Neuronal stem cell (in vitro differentiated cells): ENCODE results near the gene TIMM9.
"Not testable (repeated sequence)": the region's sequence is repeated elsewhere in the genome, so short reads cannot be mapped to it uniquely, and the experiment has no call there.

Experiments used
- DNase-seq: peaks from one replicate; pipeline ENCODE4 v3.0.0-alpha.2; 2013; ENCODE audit warnings: low spot score
- H2AFZ ChIP-seq: one replicate; pipeline ENCODE4 v1.6.1; 2013; ENCODE audit warnings: mild to moderate bottlenecking, low read length, inconsistent platforms
- H2AK5ac ChIP-seq: 2 replicates; pipeline ENCODE4 v1.6.1; 2013; ENCODE audit warnings: low read depth, mild to moderate bottlenecking, inconsistent platforms, low read length, moderate library complexity, mixed read lengths
- H2BK120ac ChIP-seq: 2 replicates; pipeline ENCODE4 v1.6.1; 2013; ENCODE audit warnings: low read depth, mild to moderate bottlenecking, inconsistent platforms, low read length, moderate library complexity, mixed read lengths
- H2BK12ac ChIP-seq: one replicate; pipeline ENCODE4 v1.6.1; 2013; ENCODE audit warnings: low read length, inconsistent platforms
- H2BK15ac ChIP-seq: 2 replicates; pipeline ENCODE4 v1.6.1; 2013; ENCODE audit warnings: mild to moderate bottlenecking, low read length, inconsistent platforms, mixed read lengths
- H2BK5ac ChIP-seq: one replicate; pipeline ENCODE4 v1.6.1; 2013; ENCODE audit warnings: inconsistent platforms, mild to moderate bottlenecking, low read length, moderate library complexity
- H3K14ac ChIP-seq: one replicate; pipeline ENCODE4 v1.6.1; 2013; ENCODE audit warnings: low read length, inconsistent platforms
- H3K18ac ChIP-seq: 2 replicates; pipeline ENCODE4 v1.6.1; 2013; ENCODE audit warnings: low read length, inconsistent platforms
- H3K23ac ChIP-seq: 2 replicates; pipeline ENCODE4 v1.6.1; 2013; ENCODE audit warnings: low read depth, mild to moderate bottlenecking, mixed read lengths, low read length, inconsistent platforms; ENCODE audit not compliant: poor library complexity
- H3K27ac ChIP-seq: replicated peaks from 3 replicates; pipeline ENCODE4 v1.5.1; 2013; ENCODE audit warnings: low read length, inconsistent platforms
- H3K27me3 ChIP-seq, 3 experiments: 2 replicates each; pipeline ENCODE4 v1.6.1; 2013; ENCODE audit warnings: low read length in 3 of 3, mild to moderate bottlenecking in 2 of 3, inconsistent platforms in 1 of 3, low read depth in 1 of 3, mixed read lengths in 1 of 3, moderate library complexity in 1 of 3; ENCODE audit not compliant: control insufficient read depth in 3 of 3, insufficient read depth in 3 of 3
- H3K36me3 ChIP-seq, 2 donors: replicated peaks in 1 of 2; 2 replicates each; pipeline ENCODE4 v1.6.1; 2013; ENCODE audit warnings: low read length in 2 of 2; ENCODE audit not compliant: control insufficient read depth in 2 of 2, insufficient read depth in 2 of 2
- H3K4ac ChIP-seq: 2 replicates; pipeline ENCODE4 v1.6.1; 2013; ENCODE audit warnings: inconsistent platforms, mild to moderate bottlenecking, low read length, moderate library complexity
- H3K4me1 ChIP-seq, 2 donors: 1 replicate in 1 of 2; 2 replicates in 1 of 2; pipeline ENCODE4 v1.6.1; 2013; ENCODE audit warnings: low read length in 2 of 2, low read depth in 1 of 2; ENCODE audit not compliant: control insufficient read depth in 2 of 2, insufficient read depth in 1 of 2
- H3K4me2 ChIP-seq: one replicate; pipeline ENCODE4 v1.6.1; 2013; ENCODE audit warnings: mild to moderate bottlenecking, low read length, inconsistent platforms; ENCODE audit not compliant: insufficient read depth, poor library complexity, severe bottlenecking
- H3K4me3 ChIP-seq, 2 donors: 2 replicates each; pipeline ENCODE4 v1.5.1; 2013; ENCODE audit warnings: low read length in 2 of 2, mild to moderate bottlenecking in 2 of 2, inconsistent platforms in 1 of 2, moderate library complexity in 1 of 2
- H3K79me1 ChIP-seq: one replicate; pipeline ENCODE4 v1.6.1; 2013; ENCODE audit warnings: low read depth, mild to moderate bottlenecking, inconsistent platforms, low read length, moderate library complexity
- H3K9ac ChIP-seq: one replicate; pipeline ENCODE4 v1.6.1; 2013; ENCODE audit warnings: mild to moderate bottlenecking, low read depth, low read length, inconsistent platforms; ENCODE audit not compliant: poor library complexity
- H3K9me3 ChIP-seq, 2 donors: replicated peaks in 1 of 2; 2 replicates each; pipeline versions ENCODE3 to v1.6.1; 2013; ENCODE audit warnings: low read length in 2 of 2, mild to moderate bottlenecking in 2 of 2, inconsistent platforms in 1 of 2, low read depth in 1 of 2, mixed read lengths in 1 of 2, moderate library complexity in 1 of 2; ENCODE audit not compliant: control insufficient read depth in 2 of 2, insufficient read depth in 1 of 2
- H4K8ac ChIP-seq: one replicate; pipeline ENCODE4 v1.6.1; 2013; ENCODE audit warnings: low read depth, mild to moderate bottlenecking, inconsistent platforms, low read length, moderate library complexity
- H4K91ac ChIP-seq: one replicate; pipeline ENCODE4 v1.6.1; 2013; ENCODE audit warnings: low read length, low read depth, mild to moderate bottlenecking, inconsistent platforms; ENCODE audit not compliant: poor library complexity
- WGBS, 2 donors: extraction: QIAGEN DNeasy Blood & Tissue Kit; methylation state at CpG; one replicate each; pipeline ENCODE4 v1.1.7; 2013; ENCODE audit warnings: missing lambda C conversion rate in 2 of 2, mixed read lengths in 1 of 2; ENCODE audit not compliant: insufficient read length in 2 of 2, insufficient replicate concordance in 1 of 2; ENCODE audit errors: extremely low coverage in 2 of 2; 5-methylcytosine and 5-hydroxymethylcytosine counted together

TIMM9 gene

GRCh38 chr14:58430156-58430555 lies 2.8 kb upstream of the TIMM9 start:
- no peak overlapping the region for H2BK120ac ChIP-seq
- WGBS, 2 donors, result no CpG with 5 or more reads among the region's 1 CpG
- no peaks in the 10 kb centered on the region for H3K9me3 ChIP-seq
- no peak overlapping the region for H3K9ac ChIP-seq
- no peak overlapping the region for H2AK5ac ChIP-seq
- no peak overlapping the region for H2BK12ac ChIP-seq
- no peak overlapping the region for H3K4me2 ChIP-seq
- H4K91ac ChIP-seq, result no peak overlapping the region
- no peak overlapping the region for H3K14ac ChIP-seq
- H3K18ac ChIP-seq, result no peak overlapping the region
- H2BK5ac ChIP-seq, result no peak overlapping the region
- peaks cover 3% of the 10 kb centered on the region for H3K79me1 ChIP-seq
- no peak overlapping the region for H2AFZ ChIP-seq
- H2BK15ac ChIP-seq, result no peak overlapping the region
- no peak overlapping the region for H3K23ac ChIP-seq
- no peak overlapping the region for H3K4me3 ChIP-seq
- H3K27ac ChIP-seq, result no peak overlapping the region
- H4K8ac ChIP-seq, result no peak overlapping the region
- peaks cover 0 to 6% of the 10 kb centered on the region in 2 donors for H3K4me1 ChIP-seq
- H3K36me3 ChIP-seq, result peaks cover 3 to 57% of the 10 kb centered on the region in 2 donors
- H3K4ac ChIP-seq, result no peak overlapping the region
- no peak for DNase-seq
- no peaks in the 10 kb centered on the region for H3K27me3 ChIP-seq

DNA sequence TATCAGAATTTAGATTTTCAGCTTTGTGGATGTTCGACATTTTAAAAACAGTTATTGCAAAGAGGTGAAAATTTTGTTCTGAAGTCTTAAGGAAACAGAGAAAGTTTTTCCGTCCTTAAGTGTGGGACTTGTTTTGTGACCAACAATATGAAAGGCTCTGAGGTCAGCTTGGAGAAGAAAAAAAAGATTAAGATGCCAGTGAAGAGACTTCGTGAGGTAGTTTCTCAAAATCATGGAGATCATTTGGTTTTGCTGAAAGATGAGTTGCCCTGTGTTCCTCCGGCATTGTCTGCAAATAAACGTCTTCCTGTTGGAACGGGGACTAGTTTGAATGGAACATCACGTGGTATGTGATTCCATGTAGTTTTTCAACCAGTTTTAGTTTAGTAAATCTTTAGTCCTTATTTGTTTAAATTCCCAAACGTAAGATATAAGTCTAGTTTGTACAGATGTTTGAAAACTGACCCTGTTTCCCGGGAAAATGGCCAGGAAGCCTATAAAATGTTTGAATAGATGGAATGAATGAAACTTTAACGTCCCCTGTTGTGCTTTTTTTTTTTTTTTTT lies 870 bp upstream of the TIMM9 start:
- DNase-seq, result peak; percentile 23
- Histone ChIP-seq H2AK5ac (no peak overlapping the region), H2BK15ac (no peak overlapping the region), H3K14ac (no peak overlapping the region), H3K4me2 (peak overlapping the region; percentile 35), H3K9me3 (no peaks in the 10 kb centered on the region), H3K4me1 (peaks cover 0 to 6% of the 10 kb centered on the region in 2 donors), H2BK120ac (no peak overlapping the region), H3K4ac (no peak overlapping the region), H3K36me3 (peaks cover 3 to 54% of the 10 kb centered on the region in 2 donors), H4K8ac (no peak overlapping the region), H3K4me3 (peak overlapping the region; percentile 89 to 93), H2BK5ac (no peak overlapping the region), H3K9ac (no peak overlapping the region), H3K27ac (no peak overlapping the region), H3K23ac (no peak overlapping the region), H3K79me1 (peaks cover 3% of the 10 kb centered on the region), H2AFZ (peak overlapping the region; percentile 93), H4K91ac (no peak overlapping the region), H3K27me3 (no peaks in the 10 kb centered on the region), H2BK12ac (no peak overlapping the region), H3K18ac (no peak overlapping the region)
- no CpG with 5 or more reads among the region's 10 CpGs for WGBS, 2 donors

GRCh38 chr14:58426670-58427280 lies 556 bp downstream of the TIMM9 start:
- H3K18ac ChIP-seq, result no peak overlapping the region
- H2AFZ ChIP-seq, result peak overlapping the region; percentile 93
- peaks cover 3% of the 10 kb centered on the region for H3K79me1 ChIP-seq
- peak overlapping the region; percentile 90 for H3K4me2 ChIP-seq
- H3K23ac ChIP-seq, result no peak overlapping the region
- H2BK12ac ChIP-seq, result no peak overlapping the region
- H4K91ac ChIP-seq, result no peak overlapping the region
- peak overlapping the region; percentile 72 for H3K27ac ChIP-seq
- peak overlapping the region; percentile 88 to 93 for H3K4me3 ChIP-seq
- peaks cover 3 to 54% of the 10 kb centered on the region in 2 donors for H3K36me3 ChIP-seq
- DNase-seq, result peak; percentile 77
- no peak overlapping the region for H2BK120ac ChIP-seq
- no CpG with 5 or more reads among the region's 35 CpGs for WGBS, 2 donors
- H4K8ac ChIP-seq, result no peak overlapping the region
- H3K14ac ChIP-seq, result no peak overlapping the region
- H3K4me1 ChIP-seq, result peaks cover 0 to 6% of the 10 kb centered on the region in 2 donors
- H3K9ac ChIP-seq, result peak overlapping the region; percentile 82
- H3K27me3 ChIP-seq, result no peaks in the 10 kb centered on the region
- no peak overlapping the region for H2BK5ac ChIP-seq
- no peak overlapping the region for H2AK5ac ChIP-seq
- no peak overlapping the region for H3K4ac ChIP-seq
- H3K9me3 ChIP-seq, result no peaks in the 10 kb centered on the region
- no peak overlapping the region for H2BK15ac ChIP-seq

- not testable (repeated sequence) for H3K4me3 ChIP-seq, H3K4ac ChIP-seq, H2BK5ac ChIP-seq, H2AK5ac ChIP-seq, H3K27ac ChIP-seq, H3K9ac ChIP-seq, H3K4me2 ChIP-seq, H2BK12ac ChIP-seq, H3K18ac ChIP-seq, H3K14ac ChIP-seq, H4K91ac ChIP-seq, H2BK120ac ChIP-seq, H2AFZ ChIP-seq, H4K8ac ChIP-seq, H3K27me3 ChIP-seq, H3K23ac ChIP-seq, H3K4me1 ChIP-seq, H2BK15ac ChIP-seq, DNase-seq, H3K79me1 ChIP-seq
- Histone ChIP-seq H3K36me3 (peaks cover 12 to 89% of the 10 kb centered on the region in 2 donors), H3K9me3 (peaks cover 3 to 16% of the 10 kb centered on the region in 2 donors)
- WGBS, 2 donors, result no CpG with 5 or more reads among the region's 1 CpG
Observed at GRCh38 chr14:58416934-58417333, 10.4 kb downstream of the TIMM9 start.
